IPS DF 19.7 (cell line): ENCODE data around the gene LIMD2.

Source experiments
- DNase-seq: peaks from one replicate; pipeline ENCODE4 v3.0.0-alpha.2; 2013; ENCODE audit warnings: low read depth, low spot score

LIMD2 gene

DNA sequence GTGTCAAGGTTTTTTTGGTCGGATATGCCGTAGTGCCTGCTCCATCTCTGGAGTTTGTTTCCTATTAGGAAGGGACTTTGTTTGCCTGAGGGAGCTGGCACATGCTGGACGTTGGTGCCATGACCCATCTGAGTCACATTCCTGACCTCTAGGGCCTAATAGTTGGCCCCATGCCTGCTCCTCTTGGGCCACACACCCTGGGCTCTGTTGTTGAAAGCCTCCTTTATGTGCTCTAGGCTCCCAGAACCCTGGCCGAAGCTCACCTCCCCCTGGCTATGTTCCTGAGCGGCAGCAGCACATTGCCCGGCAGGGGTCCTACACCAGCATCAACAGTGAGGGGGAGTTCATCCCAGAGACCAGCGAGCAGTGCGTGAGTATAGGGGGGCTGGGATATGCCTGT lies 18.4 kb downstream of the LIMD2 start:
- no peak for DNase-seq

DNA sequence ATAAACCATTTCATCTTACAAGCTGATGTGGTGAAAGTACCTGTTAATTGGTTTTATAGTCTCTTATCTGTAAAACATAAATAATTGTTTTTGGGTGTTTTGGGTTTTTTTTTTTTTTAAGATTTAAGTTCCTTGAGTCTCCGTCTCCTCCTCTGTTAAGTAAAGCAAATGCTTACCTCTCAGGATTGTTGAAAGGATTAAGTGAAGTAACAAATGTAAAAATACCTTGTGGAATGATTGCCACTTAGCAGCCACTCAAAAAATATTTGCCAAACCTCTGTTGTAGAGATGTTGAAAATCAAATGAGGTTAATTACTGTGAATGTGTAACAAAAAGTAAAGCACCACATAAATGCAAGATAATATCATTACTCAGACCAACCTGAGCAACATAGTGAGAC lies 19.2 kb downstream of the LIMD2 start:
- no peak for DNase-seq

DNA sequence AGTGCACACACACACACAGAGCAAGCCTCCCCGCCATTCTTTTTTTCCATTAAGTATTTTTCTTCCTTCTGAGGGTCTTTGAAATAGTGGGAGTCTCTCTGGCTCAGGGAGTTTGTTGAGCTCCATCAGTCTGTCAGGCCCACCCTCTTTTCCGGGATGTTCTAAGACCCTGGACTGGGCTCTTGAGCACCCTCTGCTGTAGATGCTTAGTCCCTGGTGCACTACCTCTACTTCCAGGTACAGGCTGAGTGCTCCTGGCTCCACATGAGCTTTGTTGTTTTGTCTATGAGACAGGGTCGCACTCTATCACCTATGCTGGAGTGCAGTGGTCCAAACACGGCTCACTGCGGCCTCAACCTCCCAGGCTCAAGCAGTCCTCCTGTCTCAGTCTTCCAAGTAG lies 20.7 kb downstream of the LIMD2 start:
- no peak for DNase-seq

GRCh38 chr17:63676584-63676983 lies 23.3 kb downstream of the LIMD2 start:
- no peak for DNase-seq

DNA sequence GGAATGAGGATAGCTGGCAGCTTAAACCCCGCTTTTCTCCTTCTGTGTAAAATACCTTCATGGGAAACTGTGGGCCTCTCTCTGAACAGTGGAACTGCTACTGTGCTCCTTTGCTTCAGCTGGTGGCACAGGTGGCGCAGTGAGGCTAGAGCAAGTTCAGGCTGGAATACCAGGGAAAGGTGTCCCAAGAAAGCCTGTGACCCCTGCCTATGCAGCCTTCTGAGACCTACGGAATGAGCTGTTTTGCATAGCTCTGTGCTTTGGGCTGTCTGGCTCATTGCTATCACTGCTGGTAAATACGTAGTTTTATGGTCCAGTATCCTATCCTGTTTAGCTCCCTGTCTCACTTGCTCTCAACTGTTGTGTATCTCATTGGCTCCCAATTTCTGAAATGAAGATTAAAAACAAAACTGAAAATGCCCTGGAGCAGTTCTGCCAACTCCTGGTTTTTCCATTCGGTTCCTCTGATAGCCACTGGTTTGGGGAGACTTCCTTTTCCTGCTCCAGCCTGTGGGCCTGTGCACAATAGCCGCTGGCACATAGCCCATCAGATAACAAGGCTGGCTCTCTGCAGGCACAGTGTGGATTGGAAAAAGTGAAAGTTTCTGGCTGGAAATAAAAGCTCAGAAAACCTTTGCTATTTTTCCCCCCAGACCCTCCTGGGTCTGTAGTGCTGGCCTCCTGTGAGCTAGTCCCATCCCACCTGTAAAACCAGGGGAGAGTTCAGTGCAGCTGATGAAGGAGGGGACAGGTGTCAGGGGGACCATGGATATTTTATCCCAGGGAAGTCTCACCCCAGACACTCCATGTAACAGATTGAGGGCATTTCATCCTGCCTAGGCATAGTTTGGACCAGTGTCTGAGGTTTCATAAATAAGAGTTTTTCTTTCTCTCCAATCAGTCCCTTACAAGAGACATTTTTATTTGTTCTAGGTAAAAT lies 24.0 kb downstream of the LIMD2 start:
- DNase-seq, result no peak

DNA sequence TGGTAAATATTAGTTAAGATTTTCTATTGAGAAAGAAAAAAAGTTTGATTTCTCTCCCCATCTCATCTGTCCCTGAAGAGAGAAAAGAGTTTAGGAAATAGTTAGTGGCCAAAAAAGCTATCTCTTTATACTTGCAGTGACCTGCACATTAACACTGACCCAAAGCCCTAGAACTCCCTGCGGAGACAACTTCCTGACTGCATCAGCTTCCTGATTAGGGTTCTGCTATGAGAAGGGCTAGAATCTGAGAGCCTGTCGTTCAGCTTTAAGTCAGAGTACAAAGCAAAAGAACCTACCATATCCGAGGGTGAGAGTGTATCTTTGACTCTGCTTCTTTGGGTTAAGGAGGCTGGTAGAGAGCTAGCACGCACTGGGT lies 24.7 kb downstream of the LIMD2 start:
- no peak for DNase-seq

DNA sequence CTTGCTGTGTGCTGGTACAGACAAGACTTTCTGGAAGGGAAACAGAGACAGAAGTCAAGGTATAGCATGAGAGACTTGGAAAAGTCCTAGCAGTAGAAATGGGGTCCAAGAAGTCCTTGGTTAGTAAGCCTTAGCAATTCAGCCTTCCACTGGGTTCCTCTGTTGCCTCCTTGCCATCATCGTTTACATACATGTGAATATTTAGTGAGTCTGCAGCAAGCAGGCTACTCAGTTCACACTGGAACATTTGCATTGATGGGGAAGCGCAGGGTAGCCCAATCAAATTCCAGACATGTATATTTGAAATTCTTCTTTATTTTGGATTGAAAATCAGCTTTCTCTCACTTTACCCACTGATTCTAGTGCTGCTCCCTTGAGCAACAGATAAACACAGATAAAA lies 27.1 kb downstream of the LIMD2 start:
- DNase-seq, result no peak

DNA sequence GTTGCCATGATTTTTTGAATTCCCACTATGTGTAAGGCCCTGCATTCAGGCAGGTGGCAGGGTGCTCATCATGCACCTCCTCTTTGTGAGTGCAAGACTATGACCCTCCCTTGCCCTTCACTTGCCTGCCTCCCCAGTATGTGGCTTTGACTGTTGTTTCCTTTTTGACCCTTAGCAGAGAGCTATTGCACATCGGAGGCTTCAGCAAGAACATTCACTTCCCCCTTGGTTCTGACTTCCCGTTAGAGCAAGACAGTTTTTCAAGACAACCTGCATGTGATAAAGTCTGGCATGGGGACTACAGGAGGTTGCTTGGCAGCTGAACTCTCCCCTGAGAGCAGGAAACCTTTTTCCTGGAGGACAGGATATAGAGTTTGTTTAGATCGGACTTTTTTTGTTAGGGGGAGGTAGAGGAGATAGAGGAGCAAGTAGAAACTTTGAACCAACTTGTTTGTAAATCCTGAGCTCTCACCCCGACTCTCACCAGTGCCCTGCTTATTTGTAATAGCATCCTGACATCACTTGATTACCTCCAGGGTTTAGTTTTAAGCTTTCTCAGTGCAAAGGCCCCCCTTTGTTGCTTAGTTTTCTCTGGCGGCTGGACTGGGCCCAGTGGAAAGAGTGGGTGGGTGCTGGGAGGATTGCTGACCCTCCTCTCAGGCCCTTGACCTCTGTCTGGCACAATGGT lies 34.3 kb downstream of the LIMD2 start:
- no peak for DNase-seq

DNA sequence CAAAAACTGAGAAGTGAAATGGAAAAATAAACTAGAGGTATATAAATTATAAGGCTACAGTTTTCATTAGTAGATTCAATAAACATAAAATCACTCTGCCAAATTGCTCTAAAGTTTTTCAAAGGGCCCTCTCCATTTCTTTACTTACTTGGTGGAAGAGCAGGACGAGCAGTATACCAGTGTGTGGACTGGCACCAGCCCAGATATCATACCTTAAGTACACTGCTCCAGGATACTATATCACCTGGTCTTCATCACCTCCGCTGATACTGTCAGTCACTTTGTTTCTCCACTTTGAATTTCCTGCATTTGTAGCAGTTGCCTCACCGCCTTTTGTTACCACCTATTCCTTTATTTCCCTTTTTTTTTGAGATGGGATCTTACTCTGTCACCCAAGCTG lies 40.1 kb downstream of the LIMD2 start:
- DNase-seq, result no peak

DNA sequence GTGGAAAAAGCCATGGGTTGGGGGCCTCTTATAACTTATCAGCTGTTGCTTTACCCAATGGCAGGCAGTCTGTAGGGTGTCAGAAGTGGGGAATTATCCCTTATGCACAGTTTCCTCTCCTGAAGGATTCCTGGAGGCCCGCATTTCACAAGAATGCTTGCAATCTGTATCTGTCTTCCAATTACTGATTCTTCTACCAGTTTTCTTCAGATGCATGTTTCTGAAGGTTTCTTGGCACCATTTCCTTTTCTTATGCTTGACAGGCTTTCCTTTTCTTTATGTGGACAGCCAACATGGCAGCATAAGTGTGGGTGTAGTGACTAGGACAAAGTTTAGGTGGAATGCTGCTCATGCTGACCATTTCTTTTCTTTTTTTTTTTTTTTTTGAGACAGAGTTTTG lies 41.6 kb downstream of the LIMD2 start:
- no peak for DNase-seq

DNA sequence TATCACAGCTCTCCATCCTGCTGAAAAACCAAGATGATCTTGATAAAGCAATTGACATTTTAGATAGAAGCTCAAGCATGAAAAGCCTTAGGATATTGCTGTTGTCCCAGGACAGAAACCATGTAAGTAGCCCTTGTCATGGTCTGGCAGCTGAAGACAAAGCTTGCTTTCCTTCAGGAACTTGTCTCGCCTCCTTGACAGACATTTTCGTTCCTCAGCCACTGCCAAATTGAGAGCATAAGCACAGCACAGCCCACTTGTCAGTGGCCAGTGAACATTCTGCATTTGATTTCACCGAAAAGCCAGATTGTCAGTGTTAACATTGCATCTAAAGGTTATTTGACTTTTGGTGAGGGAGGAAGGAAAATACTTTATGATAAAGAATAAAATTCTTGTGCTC lies 42.1 kb downstream of the LIMD2 start:
- no peak for DNase-seq

DNA sequence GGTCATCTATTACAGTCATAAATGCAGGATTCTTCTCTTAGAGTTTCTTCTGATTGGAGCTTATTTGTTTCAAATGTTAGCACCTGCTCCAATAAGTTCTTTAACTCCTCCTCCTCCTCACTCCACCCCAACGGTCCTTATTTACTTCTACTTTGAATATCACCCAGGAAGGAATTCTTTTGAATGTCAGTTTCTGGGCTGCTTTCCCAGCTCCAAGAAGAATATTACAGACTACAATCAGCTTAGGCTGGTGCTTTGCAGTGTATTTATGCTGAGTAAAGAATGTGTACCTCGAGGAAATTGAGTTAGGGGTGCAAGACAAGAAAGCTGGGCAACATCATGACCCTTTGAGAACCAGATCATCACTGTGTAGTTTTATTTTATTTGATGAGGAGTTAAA lies 46.9 kb downstream of the LIMD2 start:
- DNase-seq, result no peak

DNA sequence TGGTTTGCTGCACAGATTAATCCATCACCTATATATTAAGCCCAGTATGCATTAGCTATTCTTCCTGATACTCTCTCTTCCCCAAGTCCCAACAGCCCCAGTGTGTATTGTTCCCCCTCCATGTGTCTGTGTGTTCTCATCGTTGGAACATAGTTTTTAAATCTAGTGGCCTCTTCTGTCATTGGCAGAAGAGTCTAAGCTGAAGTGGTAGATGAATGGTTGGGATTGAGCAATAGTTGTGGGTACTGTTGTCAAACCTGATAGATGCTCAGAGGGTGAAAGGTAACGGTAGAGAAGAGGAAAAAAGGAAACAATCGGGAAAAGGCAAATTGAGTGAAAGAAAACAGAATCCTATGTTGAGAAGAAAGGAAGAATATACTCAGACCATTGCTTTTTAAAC lies 47.8 kb downstream of the LIMD2 start:
- DNase-seq, result no peak

DNA sequence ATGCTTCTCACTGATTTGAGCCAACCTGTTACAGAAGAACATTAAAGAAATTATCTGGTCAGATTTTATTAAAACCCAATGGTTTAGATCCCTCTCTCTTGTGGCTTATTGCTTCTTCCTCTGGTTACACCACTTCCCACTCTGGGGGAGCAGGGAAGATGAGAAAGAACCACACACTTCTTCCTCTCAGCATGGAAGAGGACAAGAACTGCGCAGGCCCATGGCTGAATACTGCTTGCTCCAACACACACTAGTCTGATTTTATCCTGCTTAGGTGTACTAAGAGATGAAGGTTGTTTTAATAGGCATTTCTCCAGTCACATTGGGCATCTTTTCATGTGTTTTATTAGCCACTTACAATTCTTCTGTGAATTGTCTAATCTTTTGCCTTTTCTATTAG lies 50.1 kb downstream of the LIMD2 start:
- no peak for DNase-seq

DNA sequence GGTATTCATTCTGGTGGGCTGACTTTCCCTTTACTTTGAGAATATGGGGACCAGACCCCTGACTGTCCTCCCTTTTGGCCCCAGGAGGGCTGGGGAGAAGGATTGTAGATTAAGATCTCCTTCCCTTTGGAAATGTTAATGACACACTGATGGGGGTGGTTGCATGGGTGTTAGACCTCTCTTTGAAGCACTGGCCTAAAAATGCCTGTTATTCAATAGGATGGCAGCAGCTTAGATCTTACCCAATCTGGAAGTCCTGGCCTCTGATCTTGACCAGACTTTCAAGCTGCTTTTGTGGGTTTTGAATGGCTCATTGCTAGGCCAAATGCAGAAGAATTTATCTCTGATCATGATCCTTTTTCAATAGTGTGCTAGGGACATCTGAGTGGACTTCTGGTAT lies 52.0 kb downstream of the LIMD2 start:
- DNase-seq, result no peak

GRCh38 chr17:63647065-63647725 lies 52.7 kb downstream of the LIMD2 start:
- DNase-seq, result no peak

DNA sequence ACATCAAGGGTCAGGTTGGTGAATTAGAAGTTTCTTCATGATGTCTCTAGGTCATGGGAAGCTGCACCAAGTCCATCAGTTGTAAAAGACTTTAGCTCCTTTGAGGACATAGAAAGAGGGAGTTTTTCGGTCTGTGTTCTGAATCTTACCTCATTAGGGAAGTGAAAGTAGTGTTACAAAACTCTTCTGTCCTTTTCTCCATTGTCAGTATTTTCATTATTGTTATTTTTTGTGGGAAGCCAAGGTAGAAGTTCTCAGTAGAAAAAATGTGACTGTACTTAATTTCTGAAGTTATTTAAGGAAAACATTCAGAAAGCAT lies 53.5 kb downstream of the LIMD2 start:
- DNase-seq, result no peak
